CD4-positive, alpha-beta T cell treated with Interleukin-4 for 4 hours (primary cell): Measurements from ENCODE around the gene RAP1GAP2.
"Not testable (repeated sequence)": the region's sequence is repeated elsewhere in the genome, so short reads cannot be mapped to it uniquely, and the experiment has no call there.

Experiments
- DNase-seq: peaks from one replicate; pipeline ENCODE4 v3.0.0-alpha.2; 2020

RAP1GAP2 gene

DNA sequence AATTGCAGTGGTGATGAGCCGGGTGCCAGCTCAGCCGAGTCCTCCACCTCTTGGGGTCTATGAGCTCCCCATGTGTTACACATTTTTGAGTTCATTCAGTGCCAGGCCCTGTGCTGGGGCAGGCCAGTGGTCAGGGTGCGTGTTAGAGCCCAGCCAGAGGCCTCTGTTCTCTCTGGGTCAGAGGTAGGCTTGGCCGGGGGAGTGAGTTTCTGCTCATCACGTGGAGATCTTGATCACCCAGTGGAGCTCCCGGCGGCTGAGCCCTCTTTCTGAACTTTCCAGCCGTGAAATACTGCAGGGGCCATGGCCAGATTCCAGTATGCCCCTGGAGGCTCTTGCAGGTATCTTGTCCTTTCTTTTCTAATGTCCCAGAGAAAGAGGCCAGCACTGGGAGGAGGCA is 93.0 kb downstream of the RAP1GAP2 start:
- no peak for DNase-seq

DNA sequence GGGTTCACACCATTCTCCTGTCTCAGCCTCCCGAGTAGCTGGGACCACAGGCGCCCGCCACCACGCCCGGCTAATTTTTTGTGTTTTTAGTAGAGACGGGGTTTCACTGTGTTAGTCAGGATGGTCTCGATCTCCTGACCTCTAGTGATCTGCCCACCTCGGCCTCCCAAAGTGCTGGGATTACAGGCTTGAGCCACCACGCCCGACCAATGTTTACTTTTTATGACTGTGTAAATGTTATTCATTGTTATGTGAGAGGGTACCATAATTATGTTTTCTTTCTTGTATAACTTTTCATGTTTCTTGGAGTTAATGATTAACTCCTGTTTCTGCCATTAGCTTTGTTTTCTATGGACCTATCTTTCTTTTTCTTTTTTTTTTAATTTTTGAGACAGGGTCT is 94.5 kb downstream of the RAP1GAP2 start:
- DNase-seq, result not testable (repeated sequence)

DNA sequence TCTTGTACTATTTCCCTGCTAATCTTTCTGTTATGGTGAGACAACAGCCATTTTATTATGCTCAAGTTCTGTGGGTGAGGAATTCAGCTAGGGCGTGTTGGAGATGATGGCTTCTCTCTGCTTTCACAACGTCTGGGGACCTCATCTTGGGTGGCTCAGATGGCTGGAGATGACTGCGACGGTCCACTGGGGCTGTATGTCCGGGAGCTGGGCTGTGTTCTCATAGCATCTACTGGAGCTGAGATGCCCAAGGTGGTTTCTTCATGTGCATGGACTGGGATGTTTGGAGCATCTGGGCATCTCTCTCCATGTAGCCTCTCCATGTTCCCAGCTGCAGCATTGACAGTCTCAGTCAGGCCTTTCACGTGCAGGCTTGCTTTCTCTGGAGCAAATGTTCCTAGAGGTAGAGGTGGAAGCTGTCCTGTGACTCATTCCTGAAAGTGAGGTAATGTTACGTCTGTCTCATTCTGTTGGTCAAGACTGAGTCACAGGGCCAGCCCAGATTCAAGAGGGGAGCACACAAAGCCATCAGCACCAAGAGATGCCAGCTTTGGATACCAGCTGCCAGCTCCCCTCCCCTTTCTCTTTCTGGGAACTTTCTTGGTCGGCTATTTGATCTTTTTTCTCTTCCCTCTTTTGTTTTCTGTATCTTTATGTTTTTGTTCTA is 96.2 kb downstream of the RAP1GAP2 start:
- no peak for DNase-seq

DNA sequence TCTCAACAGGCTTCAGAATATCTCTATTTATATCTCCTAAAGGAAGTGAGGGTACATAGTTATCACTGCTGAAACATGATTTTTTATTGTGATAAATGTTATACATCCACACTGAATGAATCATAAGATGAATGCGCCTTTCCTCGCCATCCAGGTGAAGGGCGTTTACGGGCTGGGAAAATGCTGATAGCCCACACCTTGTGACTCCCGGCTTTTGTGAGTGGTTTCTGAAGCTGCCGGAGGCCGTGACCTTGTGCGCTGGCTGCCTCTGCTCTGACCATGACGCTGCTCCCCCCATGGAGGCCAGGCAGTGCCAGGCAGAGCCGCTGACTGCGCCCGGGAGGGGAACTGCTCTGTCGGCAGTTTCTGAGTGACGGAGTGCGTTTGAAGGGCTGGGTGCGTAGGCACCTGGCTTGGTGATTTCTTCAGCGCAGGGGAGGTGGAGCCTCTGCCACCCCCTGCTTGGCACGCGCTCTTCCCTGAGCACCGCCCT is 97.2 kb downstream of the RAP1GAP2 start:
- DNase-seq, result no peak

DNA sequence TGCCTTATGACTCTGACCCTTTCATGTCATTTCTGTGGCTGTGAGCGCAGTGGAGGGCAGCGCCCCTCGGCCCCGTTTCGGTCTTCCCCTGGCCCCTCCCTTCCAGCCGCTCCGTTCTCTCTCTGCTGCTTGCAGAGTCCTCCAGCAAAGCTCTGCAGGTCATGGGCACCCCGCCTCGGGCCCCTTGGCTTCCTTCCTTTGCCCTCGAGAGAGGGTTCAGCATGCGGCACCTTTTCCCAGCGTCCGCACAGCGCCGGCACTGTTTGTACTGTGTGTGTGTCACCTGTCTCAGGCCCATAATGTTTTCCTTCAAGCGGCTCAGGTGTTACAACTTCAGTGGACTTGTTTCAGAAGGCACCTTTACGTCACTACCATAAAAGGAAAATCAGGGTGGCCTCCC is 98.5 kb downstream of the RAP1GAP2 start:
- no peak for DNase-seq

DNA sequence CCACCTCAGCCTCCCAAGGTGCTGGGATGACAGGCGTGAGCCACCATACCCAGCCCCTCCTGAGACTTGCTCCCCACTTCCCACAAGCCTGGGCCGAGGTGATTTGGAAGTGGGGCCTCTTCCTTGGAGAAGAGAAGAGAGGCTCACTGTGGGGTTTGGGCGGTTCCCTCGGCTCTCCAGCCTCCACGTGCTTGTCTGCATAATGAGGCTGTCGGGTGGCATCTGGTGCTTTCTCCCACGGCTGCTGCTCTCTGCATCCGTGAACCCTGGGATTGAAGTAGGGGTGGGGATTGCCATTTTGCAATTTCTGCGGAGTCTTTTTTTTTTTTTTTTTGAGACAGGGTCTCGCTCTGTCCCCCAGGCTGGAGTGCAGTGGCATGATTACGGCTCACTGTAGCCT is 101.4 kb downstream of the RAP1GAP2 start:
- no peak for DNase-seq

DNA sequence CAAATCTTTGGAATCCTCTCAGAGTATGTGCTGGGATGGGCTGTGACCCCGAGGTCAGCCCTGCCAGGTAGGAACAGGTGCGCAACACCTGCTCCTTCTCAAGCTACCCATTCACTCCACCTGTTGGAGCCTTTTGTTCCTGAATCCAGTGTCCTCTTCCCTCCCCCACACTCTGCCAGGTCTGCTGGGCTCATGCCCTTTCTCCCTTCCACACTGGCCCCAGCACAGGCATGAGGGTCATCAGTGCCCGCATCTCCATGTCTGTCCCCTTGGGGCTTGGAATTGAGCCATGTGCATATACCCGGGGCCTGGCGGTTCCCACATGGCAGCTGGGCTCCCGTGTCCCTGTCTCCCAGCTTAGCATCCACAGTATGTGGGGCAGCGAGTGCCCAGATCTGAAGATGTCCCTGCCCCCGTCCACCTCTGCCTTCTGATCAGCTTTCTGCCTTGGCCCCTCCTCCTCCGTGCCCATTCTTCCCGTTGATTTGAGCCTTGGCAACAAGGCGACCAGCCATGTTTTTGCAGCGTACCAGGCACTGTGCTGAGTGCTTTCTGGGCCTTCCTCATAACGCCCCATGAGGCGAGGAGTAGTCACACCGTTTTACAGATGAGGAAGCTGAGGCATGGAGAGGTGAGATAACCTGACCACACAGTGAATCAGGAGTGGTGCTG is 102.2 kb downstream of the RAP1GAP2 start:
- no peak for DNase-seq

DNA sequence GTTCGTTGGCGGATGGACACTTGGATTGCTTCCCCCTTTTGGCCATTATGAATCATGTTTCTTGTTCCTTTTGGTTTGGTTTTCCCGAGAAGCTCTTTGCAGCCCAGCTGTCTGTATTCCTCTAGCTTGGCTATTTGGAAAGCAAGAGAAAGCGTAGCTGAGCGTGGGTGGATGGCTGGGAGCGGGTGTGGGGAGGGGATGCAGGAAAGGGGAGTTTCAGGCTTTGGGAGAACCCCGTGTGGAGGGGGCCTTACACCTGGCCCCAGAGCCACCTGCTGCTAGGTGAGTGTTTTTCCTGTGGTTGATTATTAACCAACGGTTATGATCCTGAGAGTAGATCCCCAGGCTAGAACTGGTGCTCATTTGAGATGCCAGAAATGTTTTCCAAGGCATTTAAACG is 103.7 kb downstream of the RAP1GAP2 start:
- no peak for DNase-seq

DNA sequence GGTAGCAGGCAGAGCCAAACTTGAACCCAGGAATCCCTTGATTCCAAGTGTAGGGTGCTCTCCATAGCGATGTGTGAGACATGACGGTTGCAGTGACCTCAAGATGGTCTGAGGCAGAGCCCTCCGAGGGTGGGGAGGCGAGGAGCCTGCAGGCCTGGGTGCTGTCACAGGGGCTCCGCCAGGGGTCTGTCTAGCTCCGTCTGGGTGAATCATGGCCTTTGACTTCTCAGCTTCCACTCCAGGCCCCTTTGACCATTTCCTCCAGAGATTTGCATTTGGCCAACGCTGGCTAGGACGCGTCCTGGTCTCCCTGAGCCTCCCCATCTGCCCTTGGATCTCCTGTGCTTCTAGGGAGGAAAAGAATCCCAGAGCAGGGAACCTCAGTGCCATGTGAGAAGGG is 104.6 kb downstream of the RAP1GAP2 start:
- DNase-seq, result no peak

DNA sequence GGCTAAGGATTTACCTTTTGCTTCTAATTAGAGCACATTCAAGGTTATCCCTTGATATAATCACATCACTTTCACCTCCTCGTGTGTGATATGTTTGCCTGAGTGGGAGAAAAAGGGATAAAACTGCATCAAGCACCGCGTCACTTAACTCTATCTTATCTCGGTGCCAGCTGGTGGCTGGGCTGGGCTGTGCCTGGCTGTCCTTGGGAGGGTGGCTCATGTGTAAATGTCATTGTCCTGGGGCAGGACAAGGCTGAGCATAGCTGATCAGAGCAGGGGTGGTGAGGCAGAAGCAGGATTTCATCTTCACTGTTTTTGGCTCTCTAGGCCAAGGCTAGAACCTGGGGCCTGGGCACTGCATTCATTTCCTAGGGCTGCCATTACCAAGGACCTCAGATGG is 105.3 kb downstream of the RAP1GAP2 start:
- no peak for DNase-seq

DNA sequence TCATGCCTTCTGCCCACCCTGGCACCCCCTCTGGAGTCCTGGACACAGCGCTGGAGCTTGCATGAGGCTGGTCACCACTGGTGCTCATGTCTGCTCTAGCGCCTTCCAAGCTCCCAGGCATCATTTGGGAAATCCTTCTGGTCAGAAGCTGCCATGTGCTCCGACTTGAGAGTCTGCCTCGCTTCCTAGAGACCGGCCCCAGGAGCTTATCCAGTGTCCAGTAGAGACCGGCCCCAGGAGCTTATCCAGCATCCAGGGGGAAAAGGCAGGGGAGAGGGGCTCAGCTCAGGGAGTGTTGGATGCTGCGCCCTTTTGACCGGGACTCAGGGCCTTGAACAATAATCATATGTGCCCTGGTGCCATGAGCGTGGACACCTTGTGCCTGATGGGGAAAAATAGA is 106.3 kb downstream of the RAP1GAP2 start:
- DNase-seq, result no peak

DNA sequence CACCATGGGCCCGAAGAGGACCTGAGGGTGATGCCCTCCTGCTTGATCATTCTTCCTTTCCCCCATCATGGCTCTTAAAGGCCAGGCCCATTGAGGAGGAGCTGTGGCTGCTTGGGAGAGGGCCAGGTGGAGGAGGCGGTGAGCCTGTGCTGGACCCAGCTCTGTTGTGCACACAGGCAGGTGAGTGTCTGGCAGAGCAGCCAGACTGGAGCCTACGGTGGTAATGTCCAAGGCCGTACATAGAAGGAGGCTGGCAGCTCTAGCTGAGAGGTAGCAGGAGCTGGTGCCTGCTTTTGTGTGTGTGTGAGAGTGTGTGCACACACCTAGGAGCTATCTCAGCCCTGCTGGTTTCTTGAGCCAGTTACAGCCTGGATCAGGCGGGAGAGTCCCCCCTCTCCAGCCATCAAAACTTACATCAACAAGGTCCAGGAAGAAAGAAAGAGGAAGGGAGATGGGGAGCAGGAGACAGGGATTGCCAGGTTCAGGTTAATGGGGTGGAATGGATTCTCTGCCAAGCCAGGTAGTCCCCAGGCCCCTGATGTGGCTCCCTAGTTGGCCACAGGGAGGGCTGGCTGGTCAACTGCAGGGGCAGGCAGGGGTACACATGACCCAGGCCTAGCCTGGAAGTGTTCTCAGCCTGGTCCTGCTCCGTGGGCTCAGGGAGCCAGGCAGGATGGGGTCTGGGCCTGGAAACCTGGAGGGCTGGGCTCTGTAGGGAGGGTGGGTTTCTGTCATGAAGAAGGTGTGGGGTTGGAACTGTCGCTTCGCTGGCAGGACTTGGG is 107.1 kb downstream of the RAP1GAP2 start:
- no peak for DNase-seq

DNA sequence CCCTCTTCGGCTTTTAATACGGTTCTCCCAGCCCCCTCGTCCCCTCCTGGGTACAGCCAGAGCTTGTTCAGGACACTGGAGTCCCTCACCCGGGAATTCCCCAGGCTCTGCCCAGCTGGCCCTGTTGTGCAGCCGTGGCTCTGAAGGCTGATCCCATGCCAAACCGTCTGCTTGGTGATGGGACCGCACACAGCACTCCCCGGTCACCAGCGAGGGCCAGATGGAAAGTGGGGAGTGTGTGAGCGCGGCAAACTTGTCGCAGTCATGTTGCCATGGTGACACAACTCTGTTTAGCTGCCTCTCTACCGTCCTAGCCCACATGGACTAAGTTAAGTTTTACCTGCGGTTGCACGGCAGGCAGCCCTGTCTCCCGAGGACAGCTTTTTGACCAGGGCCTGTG is 107.9 kb downstream of the RAP1GAP2 start:
- DNase-seq, result no peak

DNA sequence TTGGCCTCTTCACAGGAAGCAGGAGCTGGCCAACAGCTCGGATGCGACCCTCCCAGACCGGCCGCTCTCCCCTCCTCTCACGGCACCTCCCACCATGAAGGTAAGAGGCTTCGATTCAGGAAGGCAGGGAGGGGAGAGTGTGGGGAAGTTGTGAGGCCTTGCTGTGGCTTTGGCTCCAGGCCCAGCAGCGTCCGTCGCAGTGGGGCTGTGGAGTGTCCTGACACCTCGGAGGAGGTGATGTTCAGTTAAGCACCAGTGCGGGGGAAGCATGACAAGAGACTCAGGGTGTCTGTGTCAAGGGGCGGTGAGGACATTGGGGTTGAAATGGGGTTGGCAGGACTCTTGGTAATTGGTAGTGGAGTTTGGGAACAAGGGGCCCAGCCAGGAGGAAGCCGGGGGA is 109.0 kb downstream of the RAP1GAP2 start:
- no peak for DNase-seq

DNA sequence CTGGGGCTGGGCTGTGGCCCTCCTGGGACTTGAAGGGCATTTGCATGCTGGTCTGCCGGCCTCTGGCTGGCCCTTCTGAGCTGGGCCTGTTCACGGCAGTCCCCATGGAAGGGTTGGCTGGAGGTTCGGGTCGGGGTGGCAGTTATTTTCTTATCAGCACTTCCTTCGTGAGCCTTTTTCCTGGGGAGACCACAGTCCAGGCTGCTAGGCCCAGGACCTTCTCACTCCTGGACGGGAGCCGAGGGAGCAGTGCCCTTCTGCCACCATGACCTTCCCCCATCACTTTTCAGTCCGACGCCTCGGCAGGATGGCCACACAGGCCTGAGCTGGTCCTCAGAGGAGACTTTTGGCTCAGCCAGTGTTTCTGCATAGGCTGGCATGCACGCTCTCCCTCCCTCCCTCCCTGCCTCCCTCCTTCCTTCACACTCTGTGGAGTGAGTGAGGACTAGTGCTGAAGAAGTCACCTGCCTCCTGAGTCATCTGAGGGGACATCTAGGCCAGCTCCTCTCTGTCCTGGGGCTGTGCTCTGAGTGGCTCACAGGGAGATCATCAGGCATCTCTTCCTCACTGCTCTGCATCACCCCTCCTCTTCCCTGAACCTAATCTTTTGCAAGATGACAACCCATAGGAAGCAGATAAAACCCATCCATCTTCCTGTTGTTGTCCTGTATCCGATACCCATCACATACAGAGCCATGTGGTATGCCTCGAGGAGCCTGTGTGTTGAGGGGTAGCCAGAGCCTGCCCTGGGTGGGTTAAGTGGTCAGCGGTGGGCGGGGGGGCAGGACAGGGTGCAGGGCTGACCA is 109.7 kb downstream of the RAP1GAP2 start:
- no peak for DNase-seq

DNA sequence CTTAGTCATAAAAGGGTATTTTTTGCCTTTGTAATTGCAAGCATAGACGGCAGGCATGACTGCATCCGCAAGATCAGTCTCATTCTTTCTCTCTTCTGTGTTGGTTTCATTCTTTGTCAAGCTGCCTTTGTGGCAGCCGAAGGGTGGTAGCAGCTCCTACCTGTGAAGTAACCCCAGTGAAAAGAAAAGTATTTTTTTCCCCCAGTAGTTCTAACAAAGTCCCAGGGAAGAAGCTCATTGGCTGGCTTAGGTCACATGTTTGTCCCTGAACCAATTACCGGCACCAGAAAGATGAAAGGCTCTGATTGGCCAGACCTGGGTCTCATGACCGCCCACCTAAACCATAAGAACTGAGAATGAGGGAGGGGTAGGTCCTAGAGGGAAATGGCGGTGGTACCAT is 110.7 kb downstream of the RAP1GAP2 start:
- no peak for DNase-seq

DNA sequence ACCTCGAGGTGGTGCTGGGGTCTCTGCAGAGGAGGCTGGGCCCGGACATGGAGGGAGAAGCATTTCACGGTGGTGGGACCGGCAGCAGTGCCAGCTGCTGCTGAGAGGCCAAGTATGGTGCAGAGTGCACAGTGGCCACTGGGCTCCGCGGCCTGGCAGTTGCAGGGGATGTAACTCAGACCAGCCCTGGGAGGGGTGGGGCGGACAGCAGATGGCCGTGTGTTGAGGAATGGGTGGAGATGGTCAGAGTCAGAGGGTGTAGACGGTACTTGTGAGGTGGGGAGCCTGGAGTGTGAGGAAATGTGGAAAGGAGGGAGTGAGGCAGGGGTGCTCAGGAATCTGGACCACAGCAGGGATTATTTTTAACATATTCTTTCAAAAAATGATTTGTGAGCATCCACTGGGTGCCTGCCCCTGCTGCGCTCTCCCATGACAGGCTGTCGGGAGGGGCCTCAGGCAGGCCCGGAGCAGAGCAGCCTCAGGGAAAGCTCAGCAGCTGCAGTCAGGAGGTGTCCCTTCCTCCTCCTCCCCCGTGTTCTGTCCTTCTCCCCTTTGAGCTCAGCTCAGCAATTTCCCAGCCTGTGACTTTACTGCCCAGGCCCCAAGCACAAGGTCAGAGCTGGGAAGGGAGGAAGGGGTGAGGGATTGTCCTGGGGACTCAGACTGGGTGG is 113.1 kb downstream of the RAP1GAP2 start:
- no peak for DNase-seq

DNA sequence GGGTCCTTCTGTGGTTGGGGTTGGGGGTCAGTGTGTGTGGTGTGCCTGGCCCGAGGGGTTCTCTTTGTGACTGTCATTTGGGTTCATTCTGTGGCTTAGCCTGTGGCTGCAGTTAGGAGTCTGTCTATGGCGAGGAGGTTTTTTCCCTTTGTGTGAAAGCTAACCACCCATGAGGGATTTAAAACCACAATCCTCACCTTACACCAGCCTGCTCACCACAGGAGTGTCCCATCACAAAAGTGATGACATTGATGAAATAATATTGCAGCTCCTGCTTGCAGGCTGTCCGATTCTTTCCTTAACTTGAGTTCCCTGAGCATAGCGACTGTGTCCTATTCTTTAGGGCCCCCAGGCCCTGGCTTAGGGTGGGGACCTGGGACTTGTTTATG is 113.6 kb downstream of the RAP1GAP2 start:
- no peak for DNase-seq

DNA sequence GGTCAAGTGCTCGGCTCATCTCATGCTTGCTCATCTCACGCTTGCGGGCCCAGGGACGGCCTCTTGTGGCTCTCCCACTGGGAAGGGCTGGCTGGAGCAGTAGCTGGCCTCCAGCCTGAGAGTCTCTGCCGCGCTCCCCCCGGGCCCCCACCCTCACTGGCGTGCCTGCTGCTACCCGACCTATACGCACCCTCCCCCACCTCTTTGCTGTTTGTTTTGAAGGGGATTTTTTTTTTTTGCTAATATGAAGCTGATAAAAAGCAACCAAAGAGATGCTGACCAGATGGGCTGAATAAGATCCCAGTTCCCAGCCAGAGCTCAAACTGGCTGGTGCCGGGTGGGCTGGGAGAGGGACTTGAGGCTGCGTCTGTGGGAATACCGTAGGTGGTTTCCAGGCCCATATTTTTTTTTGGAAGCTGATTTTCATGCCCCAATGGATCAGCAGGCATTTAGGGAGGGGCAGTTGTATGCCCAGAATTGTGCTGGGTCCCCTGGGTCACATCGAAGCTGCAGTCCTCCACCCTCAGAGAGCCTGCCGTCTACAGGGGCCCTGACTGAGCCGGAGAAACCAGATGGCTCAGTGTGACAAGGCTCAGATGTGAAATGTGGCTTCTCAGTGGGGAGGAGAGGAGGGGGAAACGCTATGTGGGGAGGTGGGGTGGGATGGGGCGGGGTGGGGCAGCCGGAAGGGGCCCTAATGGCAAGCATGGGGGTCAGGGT is 115.0 kb downstream of the RAP1GAP2 start:
- DNase-seq, result no peak

DNA sequence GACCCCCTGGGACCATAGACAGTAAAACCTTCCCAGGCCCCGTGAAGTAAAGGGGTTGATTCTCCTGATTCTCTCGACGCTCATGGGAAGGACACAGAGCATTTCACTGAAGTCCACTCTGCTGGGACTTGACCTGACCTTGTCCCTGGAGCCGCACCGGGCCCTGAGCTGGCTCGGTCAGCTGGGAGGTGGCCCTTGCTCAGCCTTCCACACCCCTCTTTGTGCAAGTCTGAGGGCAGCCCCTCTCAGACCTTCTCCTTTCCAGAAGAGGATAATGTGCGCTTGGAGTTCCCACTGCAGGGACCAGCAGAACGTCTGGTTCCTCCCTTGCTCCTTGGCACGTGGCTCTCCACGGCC is 115.5 kb downstream of the RAP1GAP2 start:
- DNase-seq, result no peak

DNA sequence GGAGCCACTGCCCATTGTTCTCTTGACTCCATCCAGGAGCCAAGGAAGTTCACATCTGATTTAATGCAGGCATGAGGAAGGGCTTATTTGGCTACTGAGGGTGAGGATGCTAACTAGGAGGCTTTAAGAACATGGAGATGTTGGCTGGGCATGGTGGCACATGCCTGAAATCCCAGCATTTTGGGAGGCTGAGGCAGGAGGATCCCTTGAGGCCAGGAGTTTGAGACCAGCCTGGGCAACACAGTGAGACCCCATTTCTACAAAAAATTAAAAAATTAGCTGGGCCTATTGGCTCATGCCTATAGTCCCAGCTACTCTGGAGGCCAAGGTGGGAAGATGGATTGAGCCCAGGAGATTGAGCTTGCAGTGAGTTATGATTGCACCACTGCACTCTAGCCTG is 116.5 kb downstream of the RAP1GAP2 start:
- DNase-seq, result no peak

DNA sequence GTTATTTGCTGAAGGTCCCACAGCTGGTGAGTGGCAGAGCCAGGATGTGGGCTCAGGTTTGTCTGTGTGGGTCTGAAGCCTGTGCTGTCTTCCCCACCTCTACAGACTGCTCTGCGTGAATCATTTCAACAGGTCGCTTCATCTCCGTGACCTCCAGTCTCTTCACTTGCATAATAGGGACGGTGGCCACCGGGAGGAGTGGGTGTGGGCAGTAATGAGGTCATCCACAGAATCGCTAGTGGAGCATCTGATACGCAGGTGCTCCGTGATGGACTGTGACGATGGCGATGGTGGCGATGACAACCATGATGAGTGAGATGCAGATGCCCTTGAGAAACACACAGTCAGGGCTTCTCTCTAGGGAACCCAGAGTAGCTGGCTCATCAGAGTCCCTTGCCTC is 120.2 kb downstream of the RAP1GAP2 start:
- no peak for DNase-seq
